Neural progenitor cell (in vitro differentiated cells): ENCODE data around the gene STIL.

ENCODE experiments used
- CTCF ChIP-seq: fragments of 200-600 bp; sonication (generic); IDR thresholded peaks from 2 replicates; pipeline ENCODE4 v1.5.1; 2017; ENCODE audit warnings: antibody characterized with exemption, mild to moderate bottlenecking
- EZH2 ChIP-seq: fragments of 200-600 bp; sonication (generic); IDR thresholded peaks from 2 replicates; pipeline ENCODE4 v1.6.1; 2017; ENCODE audit warnings: antibody characterized with exemption, mild to moderate bottlenecking, moderate library complexity
- EZH2phosphoT487 ChIP-seq: fragments of 200-600 bp; sonication (generic); IDR thresholded peaks from 2 replicates; pipeline ENCODE4 v1.6.1; 2017; ENCODE audit warnings: antibody characterized with exemption

GRCh38 chr1:47252795-47253194 is 61.2 kb downstream of the STIL start:
- TF ChIP-seq CTCF (no peak), EZH2 (no peak), EZH2phosphoT487 (no peak)
